ENCODE measurements around the gene PTK7.

PTK7 gene

DNA sequence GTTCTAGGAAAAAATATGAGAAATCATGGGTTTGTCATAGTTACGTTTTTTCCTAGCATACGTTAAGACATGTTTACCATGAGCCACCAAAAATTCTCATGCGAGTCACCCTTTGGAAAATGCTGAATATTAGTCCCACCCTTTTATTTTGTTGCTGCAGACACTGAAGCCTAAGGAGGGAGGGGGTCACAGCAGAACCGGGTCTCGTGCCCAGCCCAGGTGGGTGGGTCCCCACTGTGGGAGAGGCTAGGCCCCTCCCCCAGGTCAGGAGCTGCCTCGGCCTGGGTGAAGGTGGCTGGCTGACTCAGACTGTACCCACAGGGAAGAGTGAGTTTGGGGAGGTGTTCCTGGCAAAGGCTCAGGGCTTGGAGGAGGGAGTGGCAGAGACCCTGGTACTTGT lies 68.8 kb downstream of the PTK7 start:
- no peak for DNase-seq (ENCODE audit: low read depth in 2 of 2)

DNA sequence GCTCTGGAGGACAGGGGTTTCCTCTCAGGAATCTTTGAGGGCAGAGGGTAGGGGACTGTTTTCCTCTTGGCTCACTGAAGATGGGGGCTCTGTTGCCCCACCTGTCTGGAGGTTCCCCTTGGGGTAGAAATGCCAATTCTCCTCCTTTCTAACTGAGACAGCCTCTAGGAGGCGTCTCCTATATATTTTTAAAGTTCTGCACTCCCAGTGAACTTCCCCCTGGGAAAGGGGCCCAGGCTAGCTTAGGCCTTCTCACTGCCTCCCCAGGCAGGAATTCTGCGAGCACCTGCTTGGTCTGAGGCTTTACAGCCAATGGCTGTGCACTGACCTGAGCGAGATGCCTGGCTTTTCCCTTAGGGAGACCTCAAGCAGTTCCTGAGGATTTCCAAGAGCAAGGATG lies 70.1 kb downstream of the PTK7 start:
- no peak for DNase-seq (ENCODE audit: low read depth in 2 of 2)

DNA sequence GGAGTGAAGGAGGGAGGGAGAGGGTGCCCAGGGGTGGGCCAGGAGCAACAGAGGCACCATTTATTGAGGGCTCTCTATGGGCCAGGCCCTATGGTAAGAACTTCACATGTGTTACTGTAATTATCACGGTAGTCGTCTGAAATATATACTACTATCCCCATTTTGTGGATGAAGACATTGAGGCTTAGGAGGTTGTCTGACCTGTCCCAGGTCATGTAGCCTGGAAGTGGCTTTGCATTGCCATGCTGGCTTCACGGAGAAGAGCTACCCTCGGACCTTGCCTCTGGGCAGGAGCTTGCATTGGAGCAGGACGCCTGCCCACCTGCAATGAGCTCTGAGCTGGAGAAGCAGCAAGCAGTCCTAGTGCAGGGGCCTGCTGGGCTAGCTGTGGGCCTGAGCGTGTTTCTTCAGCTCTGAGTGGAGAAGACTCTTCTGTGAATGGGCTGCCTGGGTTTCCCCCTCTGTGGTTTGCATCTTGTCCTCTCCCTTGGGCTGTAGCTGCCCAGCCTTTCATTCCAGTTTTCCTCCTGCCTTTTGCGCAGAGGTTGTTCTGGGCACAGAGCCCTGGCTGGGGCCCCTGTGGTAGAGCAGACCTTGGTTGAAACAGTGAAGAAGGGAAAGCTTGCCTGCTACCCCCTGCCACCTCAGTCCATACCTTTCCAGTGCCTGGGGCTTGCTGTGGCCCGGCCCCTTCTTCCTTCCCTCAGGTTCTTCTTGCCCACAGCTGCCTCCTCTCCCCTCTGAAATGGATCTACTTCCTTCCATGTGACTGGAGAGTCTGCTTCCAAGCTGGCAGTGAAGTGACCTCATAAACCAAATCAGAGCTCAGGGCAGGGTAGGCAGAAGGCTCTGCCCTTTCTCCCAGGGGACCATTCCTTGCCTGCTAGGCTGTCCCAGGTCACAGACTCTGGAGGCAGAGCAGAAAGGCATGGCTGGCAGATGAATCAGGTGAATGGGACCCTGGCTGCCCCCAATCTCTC lies 70.9 kb downstream of the PTK7 start:
- DNase-seq (ENCODE audit: low read depth in 2 of 2) = no peak

DNA sequence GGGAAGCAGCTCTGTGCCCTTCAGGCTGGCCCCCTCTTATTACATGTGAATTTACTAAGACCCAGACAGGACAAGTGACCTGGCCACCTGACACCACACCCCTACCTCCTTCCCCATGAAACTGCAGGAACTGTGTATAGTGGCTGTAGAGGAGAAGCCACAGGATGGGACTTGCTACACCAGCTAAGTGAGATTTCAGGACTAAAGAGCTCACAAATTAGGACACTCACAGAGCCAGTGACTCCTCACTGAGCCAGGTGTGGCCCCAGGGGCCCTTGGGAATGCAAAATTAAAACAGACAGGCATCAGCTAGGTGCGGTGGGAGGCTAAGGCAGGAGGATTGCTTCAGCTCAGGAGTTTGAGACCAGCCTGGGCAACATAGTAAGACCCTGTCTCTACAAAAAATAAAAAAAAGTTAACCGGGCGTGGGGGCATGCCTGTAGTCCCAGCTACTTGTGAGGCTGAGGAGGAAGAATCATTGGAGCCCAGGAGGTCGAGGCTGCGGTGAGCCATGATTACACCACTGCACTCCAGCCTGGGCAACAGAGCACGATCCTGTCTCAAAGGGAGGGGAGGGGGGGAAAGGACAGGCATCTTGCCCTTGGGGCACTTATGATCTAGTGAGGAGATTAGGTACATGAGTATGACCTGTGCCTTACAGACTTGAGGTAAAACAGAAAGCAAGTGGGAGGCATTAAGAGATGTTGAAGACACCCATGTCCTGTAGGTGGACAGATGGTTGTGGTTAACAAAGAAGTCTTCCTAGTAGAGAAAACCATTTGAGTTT lies 71.8 kb downstream of the PTK7 start:
- DNase-seq (ENCODE audit: low read depth in 2 of 2) = no peak

DNA sequence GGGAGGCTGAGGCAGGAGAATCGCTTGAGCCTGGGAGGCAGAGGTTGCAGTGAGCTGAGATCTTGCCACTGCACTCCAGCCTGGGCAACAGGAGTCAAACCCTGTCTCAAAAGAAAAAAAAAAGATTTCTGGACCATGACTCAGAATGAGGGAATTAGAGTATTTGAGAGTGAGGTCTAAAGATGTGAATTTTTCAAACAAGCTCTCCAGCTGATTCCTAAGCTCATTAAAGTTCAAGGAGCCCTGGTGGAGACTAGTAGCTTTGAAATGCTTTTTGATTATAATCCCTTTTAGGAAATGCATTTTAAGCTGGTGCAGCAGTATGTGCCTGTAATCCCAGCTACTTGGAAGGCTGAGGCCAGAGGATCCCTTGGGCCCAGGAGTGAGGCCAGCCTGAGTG lies 73.2 kb downstream of the PTK7 start:
- DNase-seq (ENCODE audit: low read depth in 2 of 2) = no peak

DNA sequence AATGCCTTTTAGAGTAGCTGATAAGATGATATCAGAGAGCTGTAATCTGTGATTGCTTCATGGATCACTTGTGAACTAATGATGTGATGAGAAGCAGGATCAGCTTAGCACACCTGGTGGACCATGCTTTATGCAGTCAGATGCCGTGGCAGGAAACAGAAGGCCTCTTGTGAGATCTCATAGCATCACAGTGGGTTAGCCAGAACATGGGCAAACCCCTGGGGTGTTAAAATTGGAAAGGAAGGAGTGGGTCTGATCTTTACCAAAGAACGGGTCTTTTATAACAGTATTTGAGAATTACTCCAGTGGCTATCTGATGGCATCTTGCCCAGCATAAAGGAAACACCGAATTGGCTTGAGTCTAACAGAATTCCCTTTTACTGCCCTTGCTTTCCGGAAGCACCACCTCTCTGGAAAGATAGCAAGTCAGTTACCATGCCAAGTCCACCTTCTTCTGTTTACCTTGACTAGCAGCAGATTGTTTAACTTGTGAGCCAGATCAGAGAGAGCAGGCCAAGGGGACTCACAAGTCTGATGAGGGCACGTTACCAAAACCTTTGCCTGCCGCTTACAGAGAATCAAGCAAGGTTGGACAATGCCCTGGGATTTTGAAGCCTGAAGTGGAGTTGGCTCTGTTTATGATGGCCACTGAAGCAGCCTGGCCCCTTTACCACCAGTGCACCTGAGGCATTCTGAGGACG lies 74.1 kb downstream of the PTK7 start:
- DNase-seq (ENCODE audit: low read depth in 2 of 2) = no peak

DNA sequence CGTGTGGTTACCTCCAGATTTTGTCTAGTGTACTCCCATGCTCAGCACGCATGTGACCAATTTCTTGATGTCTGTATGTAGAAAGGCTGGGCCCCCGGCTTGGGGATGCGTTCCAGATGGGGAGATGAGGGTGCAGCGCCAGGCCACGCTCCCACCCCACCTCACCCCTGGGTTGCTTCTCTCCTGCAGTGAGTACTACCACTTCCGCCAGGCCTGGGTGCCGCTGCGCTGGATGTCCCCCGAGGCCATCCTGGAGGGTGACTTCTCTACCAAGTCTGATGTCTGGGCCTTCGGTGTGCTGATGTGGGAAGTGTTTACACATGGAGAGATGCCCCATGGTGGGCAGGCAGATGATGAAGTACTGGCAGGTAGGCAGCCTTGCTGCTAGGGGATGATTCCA lies 83.5 kb downstream of the PTK7 start:
- DNase-seq (ENCODE audit: low read depth in 2 of 2) = no peak

DNA sequence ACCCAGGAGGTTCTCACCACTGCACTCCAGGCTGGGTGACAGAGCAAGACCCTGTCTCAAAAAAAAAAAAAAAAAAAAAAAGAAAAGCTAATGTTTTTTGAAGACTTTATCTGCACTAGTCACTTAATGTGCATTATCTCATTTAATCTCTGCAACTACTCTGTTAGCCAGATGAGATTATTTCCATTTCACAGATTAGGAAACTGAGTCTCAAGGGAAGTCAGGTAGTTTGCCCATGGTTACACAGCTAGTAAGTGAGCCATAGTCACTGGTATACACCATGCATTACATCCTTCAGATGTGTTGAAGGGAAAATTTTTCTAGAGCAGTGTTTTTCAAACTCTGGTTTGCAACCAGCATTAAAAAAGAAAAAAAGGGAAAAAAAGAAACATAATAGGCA lies 87.8 kb downstream of the PTK7 start:
- no peak for DNase-seq (ENCODE audit: low read depth in 2 of 2)

DNA sequence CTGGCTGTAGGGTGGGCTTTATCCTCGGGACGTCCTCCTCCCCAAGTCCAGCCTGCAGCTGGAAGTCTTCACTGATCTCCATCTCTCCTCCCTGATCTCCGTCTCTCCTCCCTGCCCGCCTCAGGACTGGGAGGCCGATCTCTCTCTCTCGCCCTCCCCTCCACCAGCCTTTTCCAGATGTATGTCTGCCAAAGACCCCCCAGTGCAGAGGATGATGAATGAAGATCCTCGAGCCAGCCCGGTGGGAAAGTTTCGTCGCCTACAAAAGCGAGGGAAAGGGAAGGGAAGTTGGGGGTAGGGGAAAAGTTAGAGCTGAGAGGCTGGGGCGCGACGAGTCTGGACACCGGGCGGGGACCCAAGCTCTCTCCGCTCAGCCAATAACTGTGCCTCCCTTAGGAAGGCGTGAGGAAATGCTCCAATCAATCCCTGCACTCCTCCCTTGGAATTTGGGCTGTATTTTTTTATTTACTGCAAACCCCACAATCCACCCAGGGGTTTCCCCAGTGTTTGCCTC lies 94.4 kb downstream of the PTK7 start:
- DNase-seq (ENCODE audit: low read depth in 2 of 2) = no peak

DNA sequence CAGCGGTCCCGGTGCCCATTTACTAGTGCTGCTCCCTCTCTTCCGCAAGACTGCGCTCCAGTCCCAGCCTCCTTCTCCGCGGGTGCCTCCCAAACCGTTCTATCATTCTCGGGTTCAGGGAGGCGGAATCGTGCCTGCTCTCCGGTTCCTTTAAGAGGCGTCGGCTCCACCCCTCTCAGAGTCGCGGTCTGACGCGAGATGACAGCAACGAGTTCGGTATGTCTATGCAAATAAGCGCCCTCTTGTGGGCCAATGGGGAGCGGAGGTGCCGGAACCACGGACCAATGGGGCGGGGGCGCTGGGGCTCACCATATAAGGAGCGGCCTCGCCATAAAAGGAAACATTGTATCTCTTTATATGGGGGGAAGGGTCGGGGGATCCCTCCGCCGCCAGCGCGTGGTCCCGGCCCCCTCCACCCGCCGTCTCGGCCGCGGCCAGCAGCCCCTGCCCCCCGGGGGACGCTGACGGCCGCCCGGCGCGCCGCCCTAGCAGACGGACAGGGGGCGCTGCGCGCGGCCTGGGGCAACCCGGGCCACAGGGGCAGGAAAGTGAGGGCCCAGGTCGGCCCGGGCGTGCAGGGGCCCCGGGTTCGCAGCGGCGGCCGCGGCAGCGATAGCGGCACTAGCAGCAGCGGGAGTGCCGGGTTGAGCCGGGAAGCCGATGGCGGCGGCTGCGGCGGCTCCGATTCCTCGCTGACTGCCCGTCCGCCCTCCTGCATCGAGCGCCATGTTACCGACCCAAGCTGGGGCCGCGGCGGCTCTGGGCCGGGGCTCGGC lies 95.0 kb downstream of the PTK7 start, which contains the start of gene SRF:
Gene SRF, plus strand, starts transcription at position 339 of the 776 bp plus-strand sequence. Its CDS starts 388 bp downstream, at position 727.
- DNase-seq (ENCODE audit: low read depth in 2 of 2) = peak; percentile 99

DNA sequence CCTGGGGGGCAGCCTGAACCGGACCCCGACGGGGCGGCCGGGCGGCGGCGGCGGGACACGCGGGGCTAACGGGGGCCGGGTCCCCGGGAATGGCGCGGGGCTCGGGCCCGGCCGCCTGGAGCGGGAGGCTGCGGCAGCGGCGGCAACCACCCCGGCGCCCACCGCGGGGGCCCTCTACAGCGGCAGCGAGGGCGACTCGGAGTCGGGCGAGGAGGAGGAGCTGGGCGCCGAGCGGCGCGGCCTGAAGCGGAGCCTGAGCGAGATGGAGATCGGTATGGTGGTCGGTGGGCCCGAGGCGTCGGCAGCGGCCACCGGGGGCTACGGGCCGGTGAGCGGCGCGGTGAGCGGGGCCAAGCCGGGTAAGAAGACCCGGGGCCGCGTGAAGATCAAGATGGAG lies 95.6 kb downstream of the PTK7 start:
- DNase-seq (ENCODE audit: low read depth in 2 of 2) = no peak

DNA sequence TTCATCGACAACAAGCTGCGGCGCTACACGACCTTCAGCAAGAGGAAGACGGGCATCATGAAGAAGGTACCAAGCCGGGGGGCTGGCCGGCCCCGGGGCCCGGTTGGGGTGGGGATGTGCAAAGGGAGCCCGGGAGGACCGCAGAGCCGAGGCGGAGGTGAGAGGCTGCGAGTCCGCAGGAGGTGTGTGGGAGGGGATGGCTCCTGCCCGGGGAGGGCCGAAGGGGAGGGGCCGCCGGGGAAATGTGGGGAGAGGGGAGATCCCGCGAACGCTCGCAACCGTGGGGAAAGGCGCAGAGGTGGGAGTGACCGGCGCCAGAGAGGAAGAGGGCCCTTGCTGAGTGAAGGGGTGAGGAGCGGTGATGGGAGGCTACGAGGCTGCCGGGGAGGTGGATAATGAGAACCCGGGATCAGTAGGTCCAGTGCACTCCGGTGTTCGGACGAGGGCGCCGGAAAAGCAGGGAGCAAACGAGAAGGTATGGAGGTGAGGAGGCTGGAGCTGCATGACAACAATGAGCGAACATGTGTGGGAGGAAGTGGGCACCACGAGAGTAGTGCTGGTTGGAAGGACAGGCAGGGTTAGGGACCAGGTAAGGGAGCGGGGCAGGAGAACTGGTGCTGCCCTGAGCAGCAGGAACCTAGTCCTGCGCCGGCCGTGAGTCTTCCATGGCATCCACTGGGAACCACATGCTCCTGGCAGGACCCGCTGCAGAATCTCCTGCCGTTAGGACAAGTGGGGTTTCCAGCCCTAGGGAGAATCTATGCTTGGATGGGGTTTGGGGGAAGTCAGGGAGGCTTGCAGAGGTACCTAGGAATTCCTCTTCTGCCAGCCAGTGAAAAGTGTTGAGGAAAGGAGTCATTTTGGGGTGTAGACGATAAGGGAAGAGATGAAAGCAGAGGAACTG lies 96.2 kb downstream of the PTK7 start:
- no peak for DNase-seq (ENCODE audit: low read depth in 2 of 2)

DNA sequence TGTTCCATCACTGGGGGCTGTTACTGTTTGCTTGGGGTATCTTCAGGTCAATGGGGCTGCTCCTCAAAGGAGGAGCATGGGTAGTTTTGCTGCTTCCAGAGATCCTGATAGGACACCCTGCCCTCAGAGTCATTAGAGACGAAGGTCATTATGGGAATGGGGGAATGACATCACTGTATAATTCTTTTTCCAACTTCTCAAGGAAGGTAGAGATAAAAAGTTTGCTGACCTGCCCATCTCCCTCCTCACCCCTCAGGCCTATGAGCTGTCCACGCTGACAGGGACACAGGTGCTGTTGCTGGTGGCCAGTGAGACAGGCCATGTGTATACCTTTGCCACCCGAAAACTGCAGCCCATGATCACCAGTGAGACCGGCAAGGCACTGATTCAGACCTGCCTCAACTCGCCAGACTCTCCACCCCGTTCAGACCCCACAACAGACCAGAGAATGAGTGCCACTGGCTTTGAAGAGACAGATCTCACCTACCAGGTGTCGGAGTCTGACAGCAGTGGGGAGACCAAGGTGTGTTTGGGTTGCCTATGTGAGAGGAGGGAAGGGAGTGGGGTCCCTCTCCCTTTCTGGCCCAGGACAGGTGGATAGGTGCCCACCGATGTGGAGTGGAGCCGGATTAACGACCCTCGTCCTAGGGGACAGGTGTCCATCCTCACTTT lies 97.6 kb downstream of the PTK7 start:
- DNase-seq (ENCODE audit: low read depth in 2 of 2) = no peak

DNA sequence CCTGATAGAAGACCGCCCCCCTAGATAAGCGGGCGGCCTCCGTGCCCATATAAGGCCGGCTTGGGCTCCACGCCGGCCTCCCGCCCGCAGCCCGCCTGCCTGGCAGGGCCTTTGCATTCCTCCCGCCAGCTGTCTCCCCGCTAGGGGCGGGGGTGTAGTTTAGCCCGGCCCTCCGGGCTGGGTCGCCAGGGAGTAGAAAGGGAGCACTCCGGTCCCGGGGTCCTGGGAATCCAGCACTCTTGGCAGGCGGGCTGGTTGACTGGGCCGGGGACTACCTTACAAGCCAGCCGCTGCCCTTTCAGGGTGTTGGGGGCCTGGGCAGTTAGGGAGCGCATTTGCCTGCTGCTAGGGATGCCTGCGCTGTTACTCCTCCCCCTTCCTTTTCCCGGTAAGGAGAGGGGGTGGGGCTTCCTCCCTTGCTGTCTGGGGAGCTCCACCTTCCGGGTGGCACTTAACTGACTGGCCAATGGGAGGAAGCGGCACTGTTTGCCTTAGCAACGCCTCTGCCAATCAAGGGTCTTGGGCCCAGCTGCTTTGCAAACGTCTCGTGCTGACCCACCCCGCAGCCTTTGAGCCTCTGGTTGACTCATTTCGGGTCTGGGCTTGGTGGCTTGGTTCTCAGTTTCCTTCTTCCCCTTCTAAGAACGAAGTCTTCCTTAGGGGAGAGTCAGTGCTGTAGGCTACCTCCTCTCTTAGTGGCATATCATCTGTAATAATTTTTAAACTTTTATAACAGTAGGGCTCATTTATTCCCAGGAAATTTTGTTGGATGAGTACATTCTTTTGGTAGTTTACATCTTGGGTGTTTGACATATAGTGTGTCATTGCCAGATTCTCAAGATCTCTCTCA lies 98.4 kb downstream of the PTK7 start:
- DNase-seq (ENCODE audit: low read depth in 2 of 2) = peak; percentile 95

DNA sequence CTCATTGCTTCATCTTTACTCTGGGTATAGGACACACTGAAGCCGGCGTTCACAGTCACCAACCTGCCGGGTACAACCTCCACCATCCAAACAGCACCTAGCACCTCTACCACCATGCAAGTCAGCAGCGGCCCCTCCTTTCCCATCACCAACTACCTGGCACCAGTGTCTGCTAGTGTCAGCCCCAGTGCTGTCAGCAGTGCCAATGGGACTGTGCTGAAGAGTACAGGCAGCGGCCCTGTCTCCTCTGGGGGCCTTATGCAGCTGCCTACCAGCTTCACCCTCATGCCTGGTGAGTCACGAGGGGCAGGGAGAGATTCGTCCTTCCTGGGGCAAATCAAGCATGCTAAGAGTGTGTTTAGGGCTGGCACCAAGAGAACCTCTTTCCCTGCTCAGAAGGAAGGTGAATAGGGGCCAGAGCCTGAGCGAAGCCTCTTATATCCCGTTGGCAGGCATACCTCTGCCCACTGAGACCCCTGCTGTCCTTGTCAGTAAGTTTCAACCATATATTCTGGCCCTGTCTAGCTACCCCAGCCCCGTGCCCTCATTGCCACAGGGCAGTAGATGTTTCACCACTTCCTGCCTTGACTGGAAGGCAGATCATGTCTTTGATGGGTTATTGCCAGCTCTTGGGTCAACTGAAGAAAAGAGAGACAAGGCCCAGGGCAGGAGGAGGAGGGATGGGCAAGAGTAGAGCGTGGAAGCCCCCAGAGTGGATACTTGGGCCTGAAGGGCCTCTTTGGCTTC lies 99.7 kb downstream of the PTK7 start:
- DNase-seq (ENCODE audit: low read depth in 2 of 2) = no peak

DNA sequence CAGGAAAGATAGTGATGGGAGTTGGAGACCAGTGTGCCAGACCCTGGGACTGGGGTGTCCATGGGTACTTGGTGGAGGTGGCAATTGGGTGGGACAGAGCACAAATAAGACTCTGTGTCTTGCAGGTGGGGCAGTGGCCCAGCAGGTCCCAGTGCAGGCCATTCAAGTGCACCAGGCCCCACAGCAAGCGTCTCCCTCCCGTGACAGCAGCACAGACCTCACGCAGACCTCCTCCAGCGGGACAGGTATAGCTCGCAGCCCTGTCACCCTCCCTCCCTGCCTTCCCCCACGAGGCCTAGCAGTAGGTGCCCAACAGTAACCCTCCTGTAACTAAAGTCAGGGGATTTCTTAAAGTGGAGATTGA lies 100.3 kb downstream of the PTK7 start:
- DNase-seq (ENCODE audit: low read depth in 2 of 2) = no peak

DNA sequence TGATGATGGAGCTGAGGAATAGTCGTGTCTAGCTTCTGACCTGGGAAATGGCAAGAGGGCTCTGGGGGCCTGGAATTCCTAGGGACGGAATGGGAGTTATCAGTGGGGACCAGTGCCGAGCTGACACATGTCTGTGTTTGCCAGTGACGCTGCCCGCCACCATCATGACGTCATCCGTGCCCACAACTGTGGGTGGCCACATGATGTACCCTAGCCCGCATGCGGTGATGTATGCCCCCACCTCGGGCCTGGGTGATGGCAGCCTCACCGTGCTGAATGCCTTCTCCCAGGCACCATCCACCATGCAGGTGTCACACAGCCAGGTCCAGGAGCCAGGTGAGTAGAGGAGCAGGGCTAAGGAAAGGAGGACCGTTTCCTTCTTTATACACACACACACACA lies 102.0 kb downstream of the PTK7 start:
- no peak for DNase-seq (ENCODE audit: low read depth in 2 of 2)
